Keratinocyte (primary cell): Measurements from ENCODE around the gene MPV17L.

Source experiments
- CTCF ChIP-seq, 3 experiments: IDR thresholded peaks in 1 of 3; conservative IDR thresholded peaks in 1 of 3; optimal IDR thresholded peaks in 1 of 3; 2 replicates in 2 of 3; 3 replicates in 1 of 3; pipeline versions ENCODE3 to v1.5.1; 2011; ENCODE audit warnings: low read length in 3 of 3, mild to moderate bottlenecking in 3 of 3, moderate library complexity in 2 of 3, control low read depth in 1 of 3, inconsistent platforms in 1 of 3; ENCODE audit not compliant: insufficient read depth in 2 of 3; ENCODE audit errors: extremely low read depth in 1 of 3
- EZH2 ChIP-seq: IDR thresholded peaks from one replicate; pipeline ENCODE4 v1.6.1; 2012; ENCODE audit warnings: inconsistent platforms, mild to moderate bottlenecking, low read length, moderate library complexity

GRCh38 chr16:15439102-15439501 is 43.5 kb downstream of the MPV17L start:
- TF ChIP-seq CTCF (optimal IDR thresholded peaks at IDR 0.05 in 1 of 3, IDR thresholded peaks at IDR 0.05 in 1 of 3, conservative IDR thresholded peaks at IDR 0.05 in 1 of 3; ENCODE audit: extremely low read depth in 1 of 3, insufficient read depth in 2 of 3, low read length in 3 of 3), result no peak
- no peak for TF ChIP-seq EZH2
